ENCODE measurements around the gene SPEF2. TPM values are rescaled to one million over a fixed set of nuclear protein-coding genes. Genes with fewer than 3 reads are reported as not detected.

SPEF2 gene
- total and polyA plus RNA-seq, 7 donors: 0.13 to 0.71 (median 0.56) TPM

DNA sequence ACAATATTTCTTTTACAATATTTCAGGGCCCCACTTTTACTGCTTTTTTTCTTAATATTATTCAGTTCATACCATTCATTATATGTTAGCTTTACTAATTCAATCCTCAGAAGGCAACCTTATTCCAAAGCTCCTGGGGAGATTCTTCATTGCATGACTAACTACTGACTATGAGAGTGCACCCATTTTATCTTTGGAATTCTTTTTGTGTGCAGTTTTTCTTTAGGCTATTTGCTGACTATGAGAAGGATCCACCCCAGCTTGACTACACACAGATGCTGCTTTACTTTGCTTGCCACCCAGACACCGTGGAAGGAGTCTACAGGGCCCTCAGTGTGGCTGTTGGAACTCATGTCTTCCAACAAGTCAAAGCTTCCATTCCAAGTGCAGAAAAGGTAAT lies 182.1 kb downstream of the SPEF2 start:
- Histone ChIP-seq H3K4me3 (no peak overlapping the region), H3K9me3 (no peaks in the 10 kb centered on the region), H3K27ac (no peak overlapping the region), H3K27me3 (ENCODE audit: insufficient read depth in 3 of 3, low read length in 2 of 3) (no peaks in the 10 kb centered on the region), H3K4me1 (no peaks in the 10 kb centered on the region), H3K36me3 (ENCODE audit: insufficient read depth in 1 of 2, low read depth in 1 of 2) (no peaks in the 10 kb centered on the region)
- intact Hi-C loops (cut with DNase I): no loop called here
- 84 to 94% (median 90%) methylated on average over 1 of the region's 1 CpG for WGBS, 3 donors
- TF ChIP-seq CTCF (IDR thresholded peaks at IDR 0.05): no peak
- DNase-seq (no peak), ATAC-seq (no peak)

DNA sequence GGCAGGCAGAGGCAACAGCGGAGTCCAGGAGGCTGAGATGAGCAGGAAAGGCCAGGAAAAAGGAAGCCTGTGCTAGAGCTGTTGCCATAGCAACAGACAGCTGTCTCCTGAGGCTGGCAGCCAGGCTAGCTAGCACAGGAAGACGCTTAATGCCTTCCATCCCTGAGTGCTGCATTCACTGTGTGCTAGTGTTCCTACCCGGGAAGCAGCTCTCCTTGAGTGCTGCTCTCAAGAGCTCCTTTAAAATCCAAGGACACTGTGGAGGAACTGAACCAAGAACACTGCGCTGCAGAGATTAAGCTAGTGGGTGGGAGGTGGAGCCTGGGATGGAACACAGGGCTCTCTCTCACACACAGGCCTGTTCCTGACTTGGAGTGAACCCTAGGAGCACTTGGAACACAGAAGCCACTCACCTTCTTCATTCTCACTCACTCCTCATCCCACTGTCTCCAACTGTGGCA lies 185.6 kb downstream of the SPEF2 start:
- no peaks in the 10 kb centered on the region for H3K27me3 ChIP-seq (ENCODE audit: insufficient read depth in 3 of 3, low read length in 2 of 3)
- DNase-seq (no peak), ATAC-seq (no peak)
- intact Hi-C loops (cut with DNase I): no loop called here
- H3K27ac ChIP-seq: no peak overlapping the region
- H3K36me3 ChIP-seq (ENCODE audit: insufficient read depth in 1 of 2, low read depth in 1 of 2): no peaks in the 10 kb centered on the region
- H3K9me3 ChIP-seq: no peaks in the 10 kb centered on the region
- no peak overlapping the region for H3K4me3 ChIP-seq
- H3K4me1 ChIP-seq: no peaks in the 10 kb centered on the region
- WGBS, 3 donors: 14 to 23% (median 20%) methylated on average over 4 of the region's 4 CpGs
- TF ChIP-seq CTCF (IDR thresholded peaks at IDR 0.05): no peak

- H3K4me3 ChIP-seq: no peak overlapping the region
- H3K36me3 ChIP-seq (ENCODE audit: insufficient read depth in 1 of 2, low read depth in 1 of 2): no peaks in the 10 kb centered on the region
- 25 to 33% (median 25%) methylated on average over 1 of the region's 1 CpG for WGBS, 3 donors
- DNase-seq: no peak
- H3K27ac ChIP-seq: no peak overlapping the region
- no peaks in the 10 kb centered on the region for H3K4me1 ChIP-seq
- ATAC-seq: no peak
- no peaks in the 10 kb centered on the region for H3K9me3 ChIP-seq
- intact Hi-C loops (cut with DNase I): no loop called here
- no peak for TF ChIP-seq CTCF (IDR thresholded peaks at IDR 0.05)
- no peaks in the 10 kb centered on the region for H3K27me3 ChIP-seq (ENCODE audit: insufficient read depth in 3 of 3, low read length in 2 of 3)
These were observed 186.6 kb downstream of the SPEF2 start for GRCh38 chr5:35804201-35804653.

DNA sequence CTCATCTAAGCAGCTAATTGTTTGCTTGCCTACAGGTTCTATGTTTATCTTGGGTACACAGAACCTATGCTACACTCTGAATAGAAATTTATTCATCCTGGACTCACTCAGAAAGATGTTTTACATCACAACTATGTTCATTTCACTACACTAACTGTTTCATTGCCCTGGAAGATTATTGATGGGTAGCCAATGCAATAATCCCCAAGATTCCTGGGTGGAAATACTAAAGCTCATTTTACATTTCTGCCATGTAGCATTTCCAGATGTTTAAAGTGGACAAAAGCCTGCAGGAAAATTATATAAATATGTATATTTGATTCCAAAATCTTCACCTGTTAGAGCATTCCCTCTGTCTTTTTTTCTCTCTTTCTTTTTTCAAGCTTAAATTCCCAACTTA lies 187.2 kb downstream of the SPEF2 start:
- no peaks in the 10 kb centered on the region for H3K36me3 ChIP-seq (ENCODE audit: insufficient read depth in 1 of 2, low read depth in 1 of 2)
- no peak for ATAC-seq
- TF ChIP-seq CTCF (IDR thresholded peaks at IDR 0.05): no peak
- DNase-seq: no peak
- no peaks in the 10 kb centered on the region for H3K27me3 ChIP-seq (ENCODE audit: insufficient read depth in 3 of 3, low read length in 2 of 3)
- no peaks in the 10 kb centered on the region for H3K4me1 ChIP-seq
- H3K9me3 ChIP-seq: no peaks in the 10 kb centered on the region
- H3K27ac ChIP-seq: no peak overlapping the region
- intact Hi-C loops (cut with DNase I): no loop called here
- no peak overlapping the region for H3K4me3 ChIP-seq

GRCh38 chr5:35810601-35811000 lies 192.9 kb downstream of the SPEF2 start:
- intact Hi-C loops (cut with DNase I): no loop called here
- no peaks in the 10 kb centered on the region for H3K9me3 ChIP-seq
- H3K4me1 ChIP-seq: no peaks in the 10 kb centered on the region
- no peak overlapping the region for H3K27ac ChIP-seq
- DNase-seq (no peak), ATAC-seq (no peak)
- H3K27me3 ChIP-seq (ENCODE audit: insufficient read depth in 3 of 3, low read length in 2 of 3): no peaks in the 10 kb centered on the region
- H3K36me3 ChIP-seq (ENCODE audit: insufficient read depth in 1 of 2, low read depth in 1 of 2): no peaks in the 10 kb centered on the region
- no peak for TF ChIP-seq CTCF (IDR thresholded peaks at IDR 0.05)
- H3K4me3 ChIP-seq: no peak overlapping the region

Measured in psoas muscle (tissue), 8 donors.